Kidney epithelial cell (primary cell): ENCODE results near the gene ELP2. TPM values are rescaled to one million over a fixed set of nuclear protein-coding genes. Genes with fewer than 3 reads are reported as not detected.
A peak's percentile ranks its signal among the peaks of the same experiment; 100 is the strongest.

Experiments
- DNase-seq: peaks from one replicate; pipeline ENCODE4 v3.0.0-alpha.2; 2010; ENCODE audit warnings: low read depth
- H3K27me3 ChIP-seq: 2 replicates; pipeline ENCODE4 v1.6.0; 2011; ENCODE audit warnings: low read length; ENCODE audit not compliant: control insufficient read depth, insufficient read depth
- H3K36me3 ChIP-seq: 2 replicates; pipeline ENCODE4 v1.5.1; 2011; ENCODE audit warnings: low read length; ENCODE audit not compliant: control insufficient read depth, insufficient read depth
- H3K4me3 ChIP-seq: 2 replicates; pipeline ENCODE4 v1.5.1; 2011; ENCODE audit warnings: low read depth, mild to moderate bottlenecking, control low read depth, low read length
- CTCF ChIP-seq: IDR thresholded peaks from 2 replicates; pipeline ENCODE4 v1.5.1; 2011; ENCODE audit warnings: mild to moderate bottlenecking, moderate library complexity, low read length, control low read depth, inconsistent platforms; ENCODE audit not compliant: insufficient read depth, poor library complexity, severe bottlenecking
- total RNA-seq: library from RNA; depleted of rRNA; stranded (reverse); fragments of >200 nt; gene quantifications from 2 replicates; pipeline ENCODE4 v1.2.3, GENCODE V29; 2015

The ELP2 gene
- total RNA-seq, 1 donor from 2014 or later = 63.9 TPM

DNA sequence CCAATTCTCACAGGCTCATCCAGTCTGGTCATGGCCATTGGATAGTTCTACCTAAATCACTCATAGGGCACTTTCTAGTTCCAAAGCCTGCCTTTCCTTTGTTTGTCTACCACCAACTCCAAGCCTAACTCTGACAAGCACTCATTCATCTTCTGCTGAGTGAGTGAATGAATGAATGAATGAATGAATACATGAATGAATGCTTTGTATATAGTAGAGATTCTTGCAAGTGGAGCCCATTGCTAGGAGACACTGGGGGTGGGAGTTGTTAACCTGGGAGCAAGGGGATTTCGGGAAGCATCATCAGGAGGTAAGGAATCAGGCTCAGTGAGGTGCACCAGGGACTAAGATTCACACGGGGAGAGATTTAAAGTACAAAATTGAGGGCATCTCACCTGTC, 54.3 kb downstream of the ELP2 start:
- no peaks in the 10 kb centered on the region for H3K27me3 ChIP-seq
- DNase-seq = no peak
- TF ChIP-seq CTCF = no peak
- H3K36me3 ChIP-seq = no peaks in the 10 kb centered on the region
- H3K4me3 ChIP-seq = no peak overlapping the region

DNA sequence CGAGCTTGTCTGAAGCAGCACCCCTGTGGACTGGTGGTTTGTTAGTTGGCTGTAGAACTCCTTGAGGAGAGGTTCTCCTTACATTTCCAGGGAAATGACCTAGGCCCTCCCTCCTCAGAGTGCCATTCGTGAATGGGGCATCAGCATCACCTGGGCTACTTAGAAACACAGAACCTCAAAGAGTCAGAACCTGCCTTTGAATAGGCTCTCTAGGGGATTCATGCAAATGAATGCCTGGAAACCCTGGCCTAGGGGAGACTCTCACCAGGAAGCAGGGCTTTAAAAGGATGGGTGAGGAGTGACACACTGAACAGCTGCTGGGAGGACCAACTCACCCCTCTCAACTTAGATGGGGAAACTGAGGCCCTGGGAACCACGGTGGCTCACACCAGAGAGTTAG, 55.5 kb downstream of the ELP2 start:
- TF ChIP-seq CTCF = no peak
- Histone ChIP-seq H3K27me3 (no peaks in the 10 kb centered on the region), H3K4me3 (no peak overlapping the region), H3K36me3 (no peaks in the 10 kb centered on the region)
- no peak for DNase-seq

DNA sequence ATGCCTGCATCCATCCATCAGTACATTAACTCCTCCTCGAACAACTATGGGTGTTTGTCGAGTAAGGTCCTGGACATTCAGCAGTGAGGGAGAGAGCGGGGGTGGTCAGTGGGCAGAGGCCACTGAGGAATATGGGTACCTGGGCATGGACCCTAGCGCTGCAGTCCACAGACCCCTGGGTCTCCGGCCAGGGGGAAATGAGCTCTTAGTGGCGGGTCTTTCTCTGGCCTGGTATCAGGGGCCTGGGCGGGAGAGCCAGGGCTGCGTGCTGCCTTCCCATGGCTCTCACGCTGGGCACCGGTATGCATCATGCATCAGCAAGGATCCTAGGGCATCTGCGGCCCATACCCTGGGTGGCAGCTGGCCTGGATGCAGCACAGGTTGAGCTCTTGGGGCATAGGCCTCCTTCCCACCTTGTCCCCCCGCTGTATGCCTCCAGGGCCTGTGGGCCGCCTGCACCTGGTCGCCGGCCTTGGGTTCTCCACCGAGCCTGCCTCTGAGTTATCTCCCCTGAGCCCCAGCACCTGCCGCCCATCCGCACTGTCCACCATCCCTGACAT, 56.3 kb downstream of the ELP2 start:
- Histone ChIP-seq H3K4me3 (no peak overlapping the region), H3K27me3 (no peaks in the 10 kb centered on the region), H3K36me3 (no peaks in the 10 kb centered on the region)
- DNase-seq = no peak
- TF ChIP-seq CTCF = no peak

DNA sequence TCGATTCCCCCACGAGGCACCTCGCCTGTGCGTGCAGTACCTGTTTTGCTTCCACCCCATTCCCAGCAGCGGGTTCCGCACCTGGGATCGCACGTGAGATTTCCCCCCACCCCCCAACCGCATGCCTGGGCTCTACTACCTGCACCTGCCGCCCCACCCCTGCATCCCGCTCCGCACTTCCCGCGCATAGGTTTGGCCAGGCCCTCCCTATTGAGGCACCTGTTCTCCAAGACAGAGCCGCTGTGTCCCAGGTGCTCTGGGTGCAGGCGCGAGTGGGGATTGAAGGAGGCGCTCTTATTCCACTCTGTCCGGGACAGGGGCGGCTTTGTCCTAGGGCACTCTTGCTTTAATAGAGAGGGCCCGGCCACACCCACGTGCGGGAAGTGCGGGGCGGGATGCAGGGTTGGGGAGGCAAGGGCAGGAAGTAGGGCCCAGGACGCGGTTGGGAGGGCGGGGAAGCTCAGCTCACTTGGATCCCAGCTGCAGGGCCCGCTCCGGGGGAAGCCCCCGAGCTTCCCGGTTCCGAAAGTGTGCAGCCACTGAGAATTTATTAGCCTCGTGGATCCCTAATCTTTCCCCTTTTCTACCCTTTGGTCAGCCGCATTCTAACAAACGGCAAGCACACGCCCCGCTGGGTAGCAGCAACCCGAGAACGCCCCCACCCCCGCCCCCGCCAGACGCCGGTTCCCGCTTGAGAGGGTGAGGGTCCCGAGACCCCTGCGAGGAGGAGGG, 56.9 kb downstream of the ELP2 start:
- no peak for DNase-seq
- Histone ChIP-seq H3K36me3 (no peaks in the 10 kb centered on the region), H3K4me3 (peak overlapping the region; percentile 75), H3K27me3 (no peaks in the 10 kb centered on the region)
- no peak for TF ChIP-seq CTCF

DNA sequence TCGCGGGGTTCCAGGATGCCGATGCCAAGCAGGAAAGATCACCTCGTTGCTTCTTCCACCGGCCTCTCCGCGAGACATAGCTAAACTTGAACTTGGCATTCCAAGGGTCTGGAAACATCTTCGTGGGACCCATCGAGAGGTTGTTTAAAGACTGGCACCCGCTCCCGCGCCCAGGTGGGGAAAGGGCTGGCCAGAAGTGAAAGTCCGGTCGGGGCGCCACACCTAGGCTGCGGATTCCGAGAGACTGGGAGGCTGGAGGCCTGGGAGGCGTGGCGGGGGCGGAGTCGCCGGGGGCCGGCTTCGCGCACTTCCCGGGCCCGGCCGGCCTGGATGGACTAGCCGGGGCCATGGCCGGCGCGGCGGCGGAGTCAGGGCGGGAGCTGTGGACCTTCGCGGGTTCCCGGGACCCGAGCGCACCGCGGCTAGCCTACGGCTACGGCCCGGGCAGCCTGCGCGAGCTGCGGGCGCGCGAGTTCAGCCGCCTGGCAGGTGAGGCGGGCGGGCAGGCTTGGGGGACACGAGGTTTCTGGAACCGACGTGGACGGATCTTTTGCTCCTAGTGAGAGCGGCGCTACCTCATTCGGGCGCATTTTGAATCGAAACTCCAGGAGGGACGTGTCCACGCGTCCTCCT, 57.6 kb downstream of the ELP2 start, which contains the start of gene MOCOS:
TSS of gene MOCOS (plus strand) at position 305 of the 633 bp plus-strand sequence. CDS start at position 348, 43 bp downstream.
- H3K27me3 ChIP-seq = no peaks in the 10 kb centered on the region
- peak; percentile 23 for DNase-seq
- no peaks in the 10 kb centered on the region for H3K36me3 ChIP-seq
- peak within 1 kb of the TSS; percentile 75 for H3K4me3 ChIP-seq
- no peak for TF ChIP-seq CTCF
